Transverse colon (tissue), 4 donors: ENCODE data around the gene PROK1. TPM values are rescaled to one million over a fixed set of nuclear protein-coding genes. Genes with fewer than 3 reads are reported as not detected.

Experiments
- DNase-seq: peaks from one replicate; pipeline ENCODE4 v3.0.0-alpha.2; 2019
- H3K27ac ChIP-seq, 4 donors: fragments of 200-600 bp; sonication (generic); 2 replicates each; pipeline ENCODE4 v1.5.1; 2016 to 2018; ENCODE audit warnings: inconsistent platforms in 4 of 4
- H3K27me3 ChIP-seq: fragments of 200-600 bp; sonication (generic); 2 replicates; pipeline ENCODE4 v1.5.1; 2017; ENCODE audit warnings: inconsistent platforms
- H3K36me3 ChIP-seq, 4 donors: fragments of 200-600 bp; sonication (generic); 2 replicates each; pipeline ENCODE4 v1.5.1; 2017 to 2019; ENCODE audit warnings: inconsistent platforms in 4 of 4
- H3K4me1 ChIP-seq, 4 donors: fragments of 200-600 bp; sonication (generic); 2 replicates each; pipeline ENCODE4 v1.5.1; 2017 to 2020; ENCODE audit warnings: inconsistent platforms in 4 of 4
- H3K4me3 ChIP-seq, 4 donors: fragments of 200-600 bp; sonication (generic); 1 replicate in 1 of 4; 2 replicates in 3 of 4; pipeline versions ENCODE4 v1.5.1 to v1.6.1; 2017 to 2019; ENCODE audit warnings: inconsistent platforms in 4 of 4
- H3K9me3 ChIP-seq, 2 donors: fragments of 200-600 bp; sonication (generic); 2 replicates each; pipeline ENCODE4 v1.5.1; 2017 to 2019; ENCODE audit warnings: inconsistent platforms in 2 of 2
- EP300 ChIP-seq: sonication (generic); formaldehyde crosslinking; IDR thresholded peaks from one replicate; pipeline ENCODE4 v1.6.1; 2017; ENCODE audit warnings: antibody characterized with exemption, low read depth
- POLR2A ChIP-seq: fragments of 450-650 bp; IDR thresholded peaks from one replicate; pipeline ENCODE4 v1.6.1; 2016; ENCODE audit warnings: antibody characterized with exemption, mild to moderate bottlenecking, moderate library complexity
- POLR2AphosphoS5 ChIP-seq, 3 donors: sonication (generic); formaldehyde crosslinking; IDR thresholded peaks; one replicate each; pipeline ENCODE4 v1.6.1; 2016; ENCODE audit warnings: antibody characterized with exemption in 3 of 3
- WGBS, 2 donors: methylation state at CpG; one replicate each; pipeline ENCODE4 v1.1.5; 2018; ENCODE audit warnings: low coverage in 1 of 2; 5-methylcytosine and 5-hydroxymethylcytosine counted together
- in situ Hi-C, 4 donors: fragments of 200-750 bp; cut with MboI; loops; one replicate each; pipeline versions ENCODE4 v1.15.0 to v1.15.1; 2017; ENCODE audit warnings: low sequenced_read_pairs in 3 of 4, low pct_ligation_motif_present in 1 of 4, low pct_unique_long_range_greater_than_20kb in 1 of 4
- intact Hi-C: fragments of 100-400 bp; cut with DNase I; formaldehyde crosslinking; loops from one replicate; pipeline ENCODE4 v1.15.1; 2023; ENCODE audit warnings: low total_unique reads
- total RNA-seq, 4 donors: library from RNA; depleted of rRNA; stranded (reverse); fragments of >200 nt; gene quantifications; one replicate each; pipeline ENCODE4 v1.1.0, GENCODE V29; 2016
- TF ChIP-seq, protein P1 (sequence below), 5 experiments: fragments of 200-600 bp in 3 of 5; fragments of 450-650 bp in 2 of 5; sonication (generic) in 3 of 5; IDR thresholded peaks; 1 replicate in 2 of 5; 2 replicates in 3 of 5; pipeline ENCODE4 v1.5.1; 2016 to 2017; ENCODE audit warnings: antibody characterized with exemption in 5 of 5, inconsistent platforms in 3 of 5, mild to moderate bottlenecking in 2 of 5, moderate library complexity in 1 of 5

PROK1 gene
- total RNA-seq, 4 donors from 2014 or later = not detected

DNA sequence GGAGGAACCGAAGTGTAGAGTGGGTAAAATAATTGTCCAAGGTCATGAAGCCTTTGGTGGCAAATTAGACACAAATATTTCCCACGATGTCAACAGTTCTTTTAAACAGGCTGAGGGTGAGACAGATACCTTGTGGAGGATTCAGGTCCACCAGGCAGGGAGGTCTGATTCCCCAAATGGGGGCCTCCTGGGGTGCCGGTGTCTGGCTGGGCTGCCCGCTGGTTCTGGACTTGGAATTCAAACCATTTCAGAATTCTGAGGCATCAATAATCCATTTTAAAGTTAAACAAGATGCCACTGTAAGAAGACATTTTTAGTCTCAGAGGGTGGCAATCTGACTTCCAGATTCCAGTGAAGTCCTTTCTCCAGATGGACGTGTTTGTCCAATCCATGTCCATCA, 52.5 kb downstream of the PROK1 start:
- Histone ChIP-seq H3K9me3 (no peaks in the 10 kb centered on the region), H3K27me3 (no peaks in the 10 kb centered on the region), H3K4me3 (no peak overlapping the region), H3K27ac (no peak overlapping the region), H3K4me1 (no peaks in the 10 kb centered on the region), H3K36me3 (no peaks in the 10 kb centered on the region)
- in situ Hi-C loops (no loop called here), intact Hi-C loops (no loop called here)
- 79 to 81% methylated on average over 3 to 5 of the region's 5 CpGs for WGBS, 2 donors
- TF ChIP-seq POLR2AphosphoS5 (IDR thresholded peaks at IDR 0.05) (no peak), POLR2A (no peak), EP300 (no peak)
- TF ChIP-seq, protein P1, sequence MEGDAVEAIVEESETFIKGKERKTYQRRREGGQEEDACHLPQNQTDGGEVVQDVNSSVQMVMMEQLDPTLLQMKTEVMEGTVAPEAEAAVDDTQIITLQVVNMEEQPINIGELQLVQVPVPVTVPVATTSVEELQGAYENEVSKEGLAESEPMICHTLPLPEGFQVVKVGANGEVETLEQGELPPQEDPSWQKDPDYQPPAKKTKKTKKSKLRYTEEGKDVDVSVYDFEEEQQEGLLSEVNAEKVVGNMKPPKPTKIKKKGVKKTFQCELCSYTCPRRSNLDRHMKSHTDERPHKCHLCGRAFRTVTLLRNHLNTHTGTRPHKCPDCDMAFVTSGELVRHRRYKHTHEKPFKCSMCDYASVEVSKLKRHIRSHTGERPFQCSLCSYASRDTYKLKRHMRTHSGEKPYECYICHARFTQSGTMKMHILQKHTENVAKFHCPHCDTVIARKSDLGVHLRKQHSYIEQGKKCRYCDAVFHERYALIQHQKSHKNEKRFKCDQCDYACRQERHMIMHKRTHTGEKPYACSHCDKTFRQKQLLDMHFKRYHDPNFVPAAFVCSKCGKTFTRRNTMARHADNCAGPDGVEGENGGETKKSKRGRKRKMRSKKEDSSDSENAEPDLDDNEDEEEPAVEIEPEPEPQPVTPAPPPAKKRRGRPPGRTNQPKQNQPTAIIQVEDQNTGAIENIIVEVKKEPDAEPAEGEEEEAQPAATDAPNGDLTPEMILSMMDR (IDR thresholded peaks at IDR 0.05) = no peak
- DNase-seq = no peak

DNA sequence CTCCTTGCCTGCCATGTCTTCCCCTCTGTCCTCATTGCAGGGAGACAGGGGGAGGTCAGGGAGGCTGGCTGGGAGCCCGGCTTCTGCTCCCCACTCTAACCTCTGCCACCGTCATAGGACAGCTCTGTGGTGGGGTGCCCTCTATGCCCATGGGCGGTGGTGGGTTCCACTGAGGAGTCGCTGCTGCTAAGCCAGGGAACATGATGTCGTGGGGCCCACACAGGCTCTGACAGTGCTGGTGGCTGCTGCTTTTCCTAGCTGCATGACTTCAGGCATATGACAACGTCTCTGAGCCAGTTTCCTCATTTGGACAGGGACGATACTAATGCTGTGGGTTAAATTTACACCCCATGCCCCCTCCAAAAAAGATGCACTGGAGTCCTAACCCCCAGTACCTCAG, 53.3 kb downstream of the PROK1 start:
- no peak for DNase-seq
- WGBS, 2 donors = 79% methylated on average over 7 of the region's 7 CpGs; no CpG with 5 or more reads in 1 of the 2 donors
- Histone ChIP-seq H3K27ac (no peak overlapping the region), H3K9me3 (no peaks in the 10 kb centered on the region), H3K4me3 (no peak overlapping the region), H3K36me3 (no peaks in the 10 kb centered on the region), H3K27me3 (no peaks in the 10 kb centered on the region), H3K4me1 (no peaks in the 10 kb centered on the region)
- in situ Hi-C loops = no loop called here
- TF ChIP-seq POLR2AphosphoS5 (IDR thresholded peaks at IDR 0.05) (no peak), POLR2A (no peak)
- intact Hi-C loops = no loop called here

GRCh38 chr1:110505596-110505995, 54.6 kb downstream of the PROK1 start:
- Histone ChIP-seq H3K27me3 (no peaks in the 10 kb centered on the region), H3K9me3 (no peaks in the 10 kb centered on the region), H3K4me3 (no peak overlapping the region), H3K36me3 (no peaks in the 10 kb centered on the region), H3K27ac (no peak overlapping the region), H3K4me1 (no peaks in the 10 kb centered on the region)
- intact Hi-C loops (no loop called here), in situ Hi-C loops (no loop called here)
- DNase-seq = no peak
- WGBS, 2 donors = 49 to 67% methylated on average over 1 to 3 of the region's 3 CpGs
- TF ChIP-seq, protein P1 (IDR thresholded peaks at IDR 0.05) = no peak
- no peak for TF ChIP-seq EP300
- TF ChIP-seq POLR2A = no peak
- no peak for TF ChIP-seq POLR2AphosphoS5 (IDR thresholded peaks at IDR 0.05)

GRCh38 chr1:110506541-110506940, 55.6 kb downstream of the PROK1 start:
- Histone ChIP-seq H3K9me3 (no peaks in the 10 kb centered on the region), H3K36me3 (no peaks in the 10 kb centered on the region), H3K4me3 (no peak overlapping the region), H3K27me3 (no peaks in the 10 kb centered on the region), H3K4me1 (no peaks in the 10 kb centered on the region), H3K27ac (no peak overlapping the region)
- intact Hi-C loops (no loop called here), in situ Hi-C loops (no loop called here)
- TF ChIP-seq, protein P1 (IDR thresholded peaks at IDR 0.05) = no peak
- TF ChIP-seq POLR2AphosphoS5 (IDR thresholded peaks at IDR 0.05) = no peak
- TF ChIP-seq EP300 = no peak
- TF ChIP-seq POLR2A = no peak
- no peak for DNase-seq
- 76% methylated on average over 4 of the region's 4 CpGs; no CpG with 5 or more reads in 1 of the 2 donors for WGBS, 2 donors

Other genes starting within 250 kb of the PROK1 start
- gene KCNC4, start 240.8 kb upstream of the PROK1 start, total RNA-seq = 10 to 100 TPM in 1 of 4 donors, 1 to 10 TPM in 3; 1.8 to 25.8 (median 4.9) TPM
- gene RBM15, start 111.8 kb upstream of the PROK1 start, total RNA-seq = 10 to 100 TPM; 39.3 to 69.7 (median 48.0) TPM
- gene SLC16A4, start 60.1 kb upstream of the PROK1 start, total RNA-seq = 1 to 10 TPM in 3 of 4 donors, not detected in 1; 1.4 to 3.7 (median 3.2) TPM
- 100 to 1,000 TPM in 1 of 4 donors, 10 to 100 TPM in 2, 1 to 10 TPM in 1; 7.1 to 113 (median 38.2) TPM for gene LAMTOR5, start 43.5 kb upstream of the PROK1 start, total RNA-seq
- not detected for gene KCNA10, start 68.0 kb downstream of the PROK1 start, total RNA-seq
- gene KCNA2, start 155.2 kb downstream of the PROK1 start, total RNA-seq = 1 to 10 TPM in 1 of 4 donors, under 1 TPM in 2, not detected in 1; 0.40 to 1.7 (median 0.68) TPM
- gene KCNA3, start 223.8 kb downstream of the PROK1 start, total RNA-seq = 10 to 100 TPM in 3 of 4 donors, 1 to 10 TPM in 1; 2.9 to 22.4 (median 10.9) TPM